ENCODE data around the gene EMILIN1.
"Not testable (repeated sequence)": the region's sequence is repeated elsewhere in the genome, so short reads cannot be mapped to it uniquely, and the experiment has no call there.

Gene EMILIN1

GRCh38 chr2:27067385-27067784 is 11.0 kb upstream of the EMILIN1 start:
- H3K4me1 ChIP-seq: peaks cover 8% of the 10 kb centered on the region
- H3K36me3 ChIP-seq (replicated peaks): peaks cover 52% of the 10 kb centered on the region
- no peak for DNase-seq (ENCODE audit: low spot score in 2 of 2)
- no peaks in the 10 kb centered on the region for H3K27me3 ChIP-seq (ENCODE audit: low read depth)
- no peaks in the 10 kb centered on the region for H3K9me3 ChIP-seq
- in situ Hi-C loops (cut with MboI; ENCODE audit: low sequenced_read_pairs): no loop called here
- no peak overlapping the region for H3K4me3 ChIP-seq

GRCh38 chr2:27069436-27069835 is 9.0 kb upstream of the EMILIN1 start:
- no peaks in the 10 kb centered on the region for H3K9me3 ChIP-seq
- DNase-seq (ENCODE audit: low spot score in 2 of 2): no peak
- peaks cover 45% of the 10 kb centered on the region for H3K36me3 ChIP-seq (replicated peaks)
- peaks cover 8% of the 10 kb centered on the region for H3K4me1 ChIP-seq
- no peaks in the 10 kb centered on the region for H3K27me3 ChIP-seq (ENCODE audit: low read depth)
- in situ Hi-C loops (cut with MboI; ENCODE audit: low sequenced_read_pairs): no loop called here
- H3K4me3 ChIP-seq: no peak overlapping the region

GRCh38 chr2:27069961-27070618 is 8.3 kb upstream of the EMILIN1 start:
- Histone ChIP-seq H3K9me3 (no peaks in the 10 kb centered on the region), H3K36me3 (replicated peaks) (peaks cover 45% of the 10 kb centered on the region), H3K4me3 (peak overlapping the region; percentile 93), H3K27me3 (ENCODE audit: low read depth) (no peaks in the 10 kb centered on the region), H3K4me1 (peaks cover 8% of the 10 kb centered on the region)
- no peak for DNase-seq (ENCODE audit: low spot score in 2 of 2)
- in situ Hi-C loops (cut with MboI; ENCODE audit: low sequenced_read_pairs): no loop called here

DNA sequence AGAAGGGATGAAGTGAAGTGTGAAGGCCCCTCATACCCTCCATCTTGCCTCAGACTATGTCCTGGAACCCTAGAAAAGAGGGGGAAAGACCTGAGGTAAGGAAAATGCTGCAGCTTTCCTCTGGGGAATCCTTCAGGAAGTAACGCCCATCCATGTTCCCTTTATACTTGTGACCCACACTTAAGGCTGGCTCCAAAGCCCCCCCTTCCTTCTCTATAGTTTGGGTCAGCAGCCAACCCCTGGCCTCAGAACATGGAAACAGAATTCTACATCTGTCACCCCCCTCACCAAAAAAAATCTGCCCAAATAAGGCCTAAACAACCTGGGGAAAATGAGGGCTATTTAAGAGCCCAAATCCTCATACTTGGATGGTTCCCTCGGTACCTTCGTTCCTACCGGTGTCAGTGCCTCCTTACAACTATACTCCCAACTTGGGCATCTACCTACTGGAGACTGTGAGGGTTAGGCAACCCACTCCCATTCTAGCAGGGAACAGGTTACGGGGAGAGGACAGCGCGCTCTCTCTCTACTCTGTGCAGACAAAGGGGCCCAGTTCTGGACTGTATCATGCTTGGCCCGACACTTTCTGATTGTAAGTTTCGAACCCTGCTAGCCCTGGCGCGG is 7.7 kb upstream of the EMILIN1 start:
- no peaks in the 10 kb centered on the region for H3K9me3 ChIP-seq
- no peak for DNase-seq (ENCODE audit: low spot score in 2 of 2)
- H3K4me3 ChIP-seq: peak overlapping the region; percentile 93
- 0 out of 2 replicates have a peak, but pooled peaks cover under 1% of the 10 kb centered on the region for H3K27me3 ChIP-seq (ENCODE audit: low read depth)
- peaks cover 8% of the 10 kb centered on the region for H3K4me1 ChIP-seq
- in situ Hi-C loops (cut with MboI; ENCODE audit: low sequenced_read_pairs): no loop called here
- peaks cover 39% of the 10 kb centered on the region for H3K36me3 ChIP-seq (replicated peaks)

DNA sequence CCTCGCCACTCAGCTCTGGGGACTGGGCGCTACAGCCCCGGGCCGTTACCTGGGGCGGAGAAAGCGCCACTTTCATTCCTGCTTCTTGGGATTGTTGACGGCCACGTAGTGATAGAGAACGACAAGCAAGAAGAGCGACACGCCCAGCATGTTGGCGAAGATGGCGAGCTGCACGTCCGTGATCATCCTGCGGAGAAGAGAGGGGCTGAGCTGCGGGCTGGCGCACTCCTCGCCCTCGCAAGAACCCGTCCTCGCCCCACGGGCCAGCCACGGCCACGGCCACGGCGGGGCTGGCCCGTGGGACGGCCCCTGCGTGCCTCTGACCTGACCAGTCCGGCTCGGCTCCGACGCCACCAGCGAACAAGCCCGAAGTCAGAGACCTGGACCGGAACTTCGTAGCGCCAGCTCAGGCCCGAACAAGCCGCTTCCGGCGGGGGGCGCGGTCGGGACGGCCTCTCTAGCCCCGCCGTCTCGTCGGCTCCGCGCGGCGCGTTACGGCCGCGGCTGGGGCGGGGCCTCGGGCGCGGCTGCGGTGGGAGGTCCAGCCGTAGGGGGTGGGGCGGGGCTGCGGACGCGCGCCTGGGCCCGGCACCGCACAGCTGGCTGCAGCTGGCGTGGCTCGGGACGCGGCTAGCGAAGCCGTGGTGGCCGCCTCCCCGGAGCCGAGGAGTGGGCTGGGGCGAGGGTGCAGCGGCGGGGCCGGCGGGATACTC is 7.0 kb upstream of the EMILIN1 start, which contains the start of gene OST4:
OST4 (minus strand) TSS at position 378 of the 713 bp plus-strand sequence.
- Histone ChIP-seq H3K27me3 (ENCODE audit: low read depth) (0 out of 2 replicates have a peak, but pooled peaks cover 2% of the 10 kb centered on the region), H3K4me3 (peak within 1 kb of the TSS; percentile 93), H3K36me3 (replicated peaks) (peaks cover 35% of the 10 kb centered on the region), H3K4me1 (peaks cover 8% of the 10 kb centered on the region), H3K9me3 (no peaks in the 10 kb centered on the region)
- DNase-seq (ENCODE audit: low spot score in 2 of 2): peak; percentile 76 to 92
- in situ Hi-C loops (cut with MboI; ENCODE audit: low sequenced_read_pairs): no loop called here

DNA sequence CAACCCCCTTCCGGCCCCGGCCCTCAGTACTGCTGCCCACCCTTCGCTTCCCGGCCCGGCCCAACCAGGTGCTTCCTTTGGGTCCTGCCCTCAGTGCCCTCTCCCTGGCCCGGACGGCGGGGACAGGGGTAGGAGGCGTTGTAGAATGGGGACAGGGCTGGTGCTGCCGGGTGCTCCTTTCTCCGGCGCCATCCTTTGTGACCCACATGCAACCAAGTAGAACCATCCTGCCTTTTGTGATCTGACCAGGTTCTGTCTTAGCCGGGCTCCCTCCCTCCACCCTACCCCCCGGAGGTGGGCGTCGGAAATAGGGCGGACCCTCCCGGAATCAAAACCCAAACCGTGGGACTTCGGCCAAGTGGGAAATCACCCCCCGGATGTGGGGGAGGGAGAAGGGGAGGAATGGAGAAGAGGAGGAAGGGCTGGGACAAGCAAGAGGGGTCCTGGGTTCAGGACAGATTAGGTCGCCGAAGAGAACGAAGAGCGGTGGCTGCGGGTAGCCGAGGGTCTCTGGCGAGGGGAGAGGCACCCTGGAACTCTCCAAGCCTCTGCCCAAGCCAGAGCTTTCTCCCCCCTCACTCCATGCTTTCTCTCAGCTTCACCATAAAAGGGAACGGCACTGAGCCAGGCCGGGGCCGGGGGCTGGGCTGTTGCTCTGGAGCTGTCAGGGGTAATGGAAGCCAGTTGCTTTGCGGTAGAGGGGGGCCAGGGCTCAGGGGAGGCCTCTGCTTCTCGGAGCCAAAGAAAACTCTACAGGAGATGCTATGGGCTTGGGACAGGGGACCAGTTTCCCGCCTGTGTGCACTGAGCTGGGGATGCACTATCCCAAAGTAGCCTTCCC is 6.2 kb upstream of the EMILIN1 start:
- DNase-seq (ENCODE audit: low spot score in 2 of 2): no peak
- in situ Hi-C loops (cut with MboI; ENCODE audit: low sequenced_read_pairs): no loop called here

GRCh38 chr2:27072920-27073319 is 5.5 kb upstream of the EMILIN1 start:
- H3K9me3 ChIP-seq: no peaks in the 10 kb centered on the region
- DNase-seq (ENCODE audit: low spot score in 2 of 2): no peak
- peaks cover 8% of the 10 kb centered on the region for H3K4me1 ChIP-seq
- peaks cover 28% of the 10 kb centered on the region for H3K36me3 ChIP-seq (replicated peaks)
- in situ Hi-C loops (cut with MboI; ENCODE audit: low sequenced_read_pairs): no loop called here
- H3K27me3 ChIP-seq (ENCODE audit: low read depth): 0 out of 2 replicates have a peak, but pooled peaks cover 2% of the 10 kb centered on the region
- H3K4me3 ChIP-seq: no peak overlapping the region; the same call in 1 of the 2 replicates

More for the DNA sequence above, 6.2 kb upstream of the EMILIN1 start:
- Histone ChIP-seq H3K9me3 (no peaks in the 10 kb centered on the region), H3K4me1 (peaks cover 8% of the 10 kb centered on the region), H3K27me3 (ENCODE audit: low read depth) (0 out of 2 replicates have a peak, but pooled peaks cover 2% of the 10 kb centered on the region), H3K36me3 (replicated peaks) (peaks cover 33% of the 10 kb centered on the region), H3K4me3 (peak overlapping the region; percentile 93)

DNA sequence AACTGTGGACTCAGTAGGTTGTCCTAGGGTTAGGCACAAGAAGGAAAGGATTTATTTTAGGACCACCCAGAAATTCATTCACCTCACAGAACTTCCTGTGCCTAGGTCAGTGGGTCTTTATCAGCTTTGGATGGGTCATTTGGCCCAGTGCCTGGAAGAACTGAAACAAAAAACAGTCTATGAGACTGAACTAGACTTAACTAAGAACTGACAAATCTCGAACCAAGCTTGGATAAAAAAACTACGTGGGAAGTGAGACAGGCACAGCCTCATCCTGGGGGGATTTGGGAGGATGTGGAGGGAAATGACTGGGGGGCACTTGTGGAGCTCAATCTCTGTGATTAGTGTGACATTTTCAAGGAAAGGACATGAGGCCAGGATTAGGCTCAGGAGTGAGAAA is 4.6 kb upstream of the EMILIN1 start:
- H3K4me1 ChIP-seq: peaks cover 8% of the 10 kb centered on the region
- H3K9me3 ChIP-seq: no peaks in the 10 kb centered on the region
- DNase-seq (ENCODE audit: low spot score in 2 of 2): no peak
- H3K4me3 ChIP-seq: no peak overlapping the region
- 0 out of 2 replicates have a peak, but pooled peaks cover 2% of the 10 kb centered on the region for H3K27me3 ChIP-seq (ENCODE audit: low read depth)
- peaks cover 19% of the 10 kb centered on the region for H3K36me3 ChIP-seq (replicated peaks)
- in situ Hi-C loops (cut with MboI; ENCODE audit: low sequenced_read_pairs): no loop called here

DNA sequence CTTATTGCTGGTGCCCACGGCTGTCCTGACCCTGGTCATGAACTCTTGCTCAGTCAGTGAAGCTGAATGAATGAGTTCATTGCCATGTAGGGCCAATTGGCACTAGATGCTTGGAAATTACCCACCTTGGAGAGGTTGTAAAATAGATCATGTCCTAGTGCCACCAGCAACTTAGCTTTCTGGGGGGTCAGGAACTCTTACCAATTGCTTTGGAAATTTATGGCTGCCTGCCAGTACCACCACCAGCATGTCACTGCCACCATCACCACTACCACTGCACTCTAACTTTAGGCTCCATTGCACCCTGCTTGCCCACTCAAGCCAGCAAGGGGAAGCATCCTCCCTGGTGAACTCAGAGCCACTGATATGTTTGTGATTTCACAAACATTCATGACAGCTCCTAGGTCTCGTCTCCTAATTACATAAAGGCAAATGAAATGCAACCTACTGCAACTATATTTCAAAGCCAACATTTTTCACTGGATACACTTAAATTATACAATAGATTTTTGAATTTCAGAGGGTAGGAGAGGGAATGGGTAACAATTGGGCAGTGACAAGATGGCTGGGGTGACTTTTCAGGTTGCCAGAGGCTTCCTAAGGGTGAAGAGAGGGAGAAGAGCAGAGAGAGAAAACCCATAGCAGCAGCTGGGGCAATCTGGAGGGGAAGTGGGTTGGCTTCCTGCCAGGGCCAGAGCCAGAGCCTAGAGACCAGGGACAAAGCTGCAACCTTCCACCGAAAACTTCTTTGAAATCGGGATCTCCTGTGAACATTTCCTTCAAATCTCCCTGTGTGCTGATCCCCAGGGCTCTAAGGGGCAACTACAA is 3.5 kb upstream of the EMILIN1 start:
- no peak for DNase-seq (ENCODE audit: low spot score in 2 of 2)
- in situ Hi-C loops (cut with MboI; ENCODE audit: low sequenced_read_pairs): no loop called here
- H3K36me3 ChIP-seq (replicated peaks): peaks cover 10% of the 10 kb centered on the region
- 0 out of 2 replicates have a peak, but pooled peaks cover 2% of the 10 kb centered on the region for H3K27me3 ChIP-seq (ENCODE audit: low read depth)
- H3K9me3 ChIP-seq: no peaks in the 10 kb centered on the region
- no peak overlapping the region for H3K4me3 ChIP-seq
- H3K4me1 ChIP-seq: peaks cover 8% of the 10 kb centered on the region

DNA sequence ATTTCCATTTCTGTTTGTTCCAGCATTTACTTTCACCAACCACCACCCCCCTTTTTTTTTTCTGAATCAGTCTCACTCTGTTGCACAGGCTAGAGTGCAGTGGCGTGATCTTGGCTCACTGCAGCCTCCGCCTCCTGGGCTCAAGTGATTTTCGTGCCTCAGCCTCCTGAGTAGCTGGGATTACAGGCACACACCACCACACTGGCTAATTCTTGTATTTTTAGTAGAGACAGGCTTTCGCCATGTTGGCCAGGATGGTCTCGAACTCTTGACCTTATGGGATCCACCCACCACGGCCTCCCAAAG is 2.9 kb upstream of the EMILIN1 start:
- H3K4me1 ChIP-seq; in situ Hi-C loops (cut with MboI; ENCODE audit: low sequenced_read_pairs); DNase-seq (ENCODE audit: low spot score in 2 of 2); H3K36me3 ChIP-seq (replicated peaks); H3K4me3 ChIP-seq; H3K9me3 ChIP-seq; H3K27me3 ChIP-seq (ENCODE audit: low read depth): not testable (repeated sequence)

GRCh38 chr2:27076323-27076722 is 2.1 kb upstream of the EMILIN1 start:
- 0 out of 2 replicates have a peak, but pooled peaks cover 2% of the 10 kb centered on the region for H3K27me3 ChIP-seq (ENCODE audit: low read depth)
- peaks cover 3% of the 10 kb centered on the region for H3K4me1 ChIP-seq
- peaks cover 1% of the 10 kb centered on the region; the same call in 1 of the 2 replicates for H3K36me3 ChIP-seq (replicated peaks)
- no peak overlapping the region for H3K4me3 ChIP-seq
- no peak for DNase-seq (ENCODE audit: low spot score in 2 of 2)
- in situ Hi-C loops (cut with MboI; ENCODE audit: low sequenced_read_pairs): no loop called here
- no peaks in the 10 kb centered on the region for H3K9me3 ChIP-seq

- Histone ChIP-seq H3K27me3 (ENCODE audit: low read depth) (0 out of 2 replicates have a peak, but pooled peaks cover 2% of the 10 kb centered on the region), H3K4me1 (peaks cover 5% of the 10 kb centered on the region)
- in situ Hi-C loops (cut with MboI; ENCODE audit: low sequenced_read_pairs): no loop called here
These were observed 1.2 kb upstream of the EMILIN1 start for GRCh38 chr2:27077231-27077630.

More at GRCh38 chr2:27077231-27077630, 1.2 kb upstream of the EMILIN1 start:
- no peak for DNase-seq (ENCODE audit: low spot score in 2 of 2)
- H3K4me3 ChIP-seq: no peak overlapping the region
- H3K36me3 ChIP-seq (replicated peaks): no peaks in the 10 kb centered on the region
- H3K9me3 ChIP-seq: no peaks in the 10 kb centered on the region

All from HAP-1 (cell line).